H1 (cell line): ENCODE data around the gene SLC2A14. TPM values are rescaled to one million over a fixed set of nuclear protein-coding genes. Genes with fewer than 3 reads are reported as not detected.

Experiments used
- CTCF ChIA-PET: fragments of 300-600 bp; sonication (Branson Sonifier 250); formaldehyde crosslinking; loops from one replicate; lab custom pipeline; 2021; ENCODE audit not compliant: partially characterized antibody; lab: Charles Lee
- POLR2A ChIA-PET: fragments of 300-600 bp; sonication (Branson Sonifier 250); formaldehyde crosslinking; loops from one replicate; lab custom pipeline; 2021; ENCODE audit warnings: inconsistent platforms; ENCODE audit not compliant: partially characterized antibody; lab: Charles Lee
- DNase-seq, 2 experiments: peaks; one replicate each; pipeline versions ENCODE4 v3.0.0 to v3.0.0-alpha.2; 2010 to 2022; ENCODE audit warnings: low spot score in 2 of 2, low read depth in 1 of 2, mixed read lengths in 1 of 2
- FAIRE-seq: peaks from 2 replicates; lab custom pipeline; 2011; peaks lifted over from hg19 to GRCh38; lab: Jason Lieb, UNC
- H2AFZ ChIP-seq: 2 replicates; pipeline ENCODE4 v1.8.1; 2012; ENCODE audit warnings: low read length, inconsistent platforms
- H2AK5ac ChIP-seq: 2 replicates; pipeline ENCODE4 v1.6.1; 2013; ENCODE audit warnings: low read depth, low read length
- H2BK120ac ChIP-seq: replicated peaks from 2 replicates; pipeline ENCODE3; 2013; ENCODE audit warnings: low read depth, low read length, inconsistent platforms
- H2BK12ac ChIP-seq: 2 replicates; pipeline ENCODE4 v1.6.1; 2013; ENCODE audit warnings: low read depth, low read length
- H2BK15ac ChIP-seq: 2 replicates; pipeline ENCODE4 v1.6.1; 2013; ENCODE audit warnings: low read length
- H2BK20ac ChIP-seq: 2 replicates; pipeline ENCODE4 v1.6.1; 2013; ENCODE audit warnings: low read length
- H2BK5ac ChIP-seq: 2 replicates; pipeline ENCODE4 v1.6.1; 2013; ENCODE audit warnings: low read depth, low read length
- H3K14ac ChIP-seq: 2 replicates; pipeline ENCODE4 v1.6.1; 2013; ENCODE audit warnings: inconsistent platforms; ENCODE audit not compliant: insufficient read length
- H3K18ac ChIP-seq: 2 replicates; pipeline ENCODE4 v1.6.1; 2013; ENCODE audit warnings: low read length; ENCODE audit errors: extremely low read depth
- H3K23ac ChIP-seq: 2 replicates; pipeline ENCODE4 v1.6.1; 2013; ENCODE audit warnings: inconsistent platforms; ENCODE audit not compliant: insufficient read length
- H3K23me2 ChIP-seq: 2 replicates; pipeline ENCODE4 v1.6.1; 2013; ENCODE audit warnings: low read depth, low read length
- H3K27ac ChIP-seq: 2 replicates; pipeline ENCODE4 v1.6.1; 2011; ENCODE audit warnings: low read depth, low read length, inconsistent platforms
- H3K27me3 ChIP-seq, 4 experiments: replicated peaks in 1 of 4; 1 replicate in 1 of 4; 2 replicates in 3 of 4; pipeline versions ENCODE4 v1.6.1 to v1.8.1; 2011 to 2013; ENCODE audit warnings: low read length in 3 of 4, mild to moderate bottlenecking in 3 of 4, inconsistent platforms in 2 of 4, mixed read lengths in 2 of 4, moderate library complexity in 1 of 4; ENCODE audit not compliant: control insufficient read depth in 3 of 4, insufficient read depth in 3 of 4; ENCODE audit errors: extremely low read depth in 1 of 4
- H3K36me3 ChIP-seq, 4 experiments: 2 replicates each; pipeline versions ENCODE4 v1.6.1 to v1.8.1; 2011 to 2013; ENCODE audit warnings: mild to moderate bottlenecking in 4 of 4, low read length in 3 of 4, moderate library complexity in 2 of 4, control low read depth in 1 of 4, inconsistent platforms in 1 of 4; ENCODE audit not compliant: insufficient read depth in 4 of 4, control insufficient read depth in 2 of 4
- H3K4ac ChIP-seq: replicated peaks from 2 replicates; pipeline ENCODE3; 2013; ENCODE audit warnings: low read length, low read depth, mixed read lengths, inconsistent platforms; ENCODE audit not compliant: insufficient read length
- H3K4me1 ChIP-seq, 4 experiments: replicated peaks in 1 of 4; 1 replicate in 1 of 4; 2 replicates in 3 of 4; pipeline versions ENCODE4 v1.6.1 to v1.8.1; 2011 to 2013; ENCODE audit warnings: low read length in 3 of 4, inconsistent platforms in 2 of 4, mixed read lengths in 1 of 4; ENCODE audit not compliant: insufficient read depth in 4 of 4, control insufficient read depth in 3 of 4
- H3K4me2 ChIP-seq, 2 experiments: 2 replicates each; pipeline versions ENCODE4 v1.6.1 to v1.8.1; 2011 to 2013; ENCODE audit warnings: low read depth in 2 of 2, low read length in 2 of 2, control low read depth in 1 of 2, inconsistent platforms in 1 of 2, mild to moderate bottlenecking in 1 of 2; ENCODE audit not compliant: insufficient read depth in 1 of 2
- H3K4me3 ChIP-seq, 4 experiments: fragments of 200-600, 300-600 bp in 1 of 4; sonication (generic), shearing (Covaris generic), sonication (Bioruptor Twin) in 1 of 4; 2 replicates each; pipeline versions ENCODE4 v1.5.1 to v1.8.1; 2011 to 2016; ENCODE audit warnings: low read length in 4 of 4, low read depth in 3 of 4, control low read depth in 2 of 4, inconsistent platforms in 2 of 4, mild to moderate bottlenecking in 2 of 4, mixed read lengths in 1 of 4, moderate library complexity in 1 of 4; ENCODE audit not compliant: insufficient read depth in 2 of 4; ENCODE audit errors: extremely low read depth in 1 of 4
- H3K56ac ChIP-seq: replicated peaks from 2 replicates; pipeline ENCODE3; 2013; ENCODE audit warnings: low read depth, mild to moderate bottlenecking, mixed read lengths, low read length, inconsistent platforms; ENCODE audit not compliant: insufficient read length
- H3K79me1 ChIP-seq: 2 replicates; pipeline ENCODE4 v1.6.1; 2013; ENCODE audit warnings: low read depth, low read length, control low read depth
- H3K79me2 ChIP-seq, 2 experiments: 2 replicates each; pipeline versions ENCODE4 v1.6.1 to v1.8.1; 2012 to 2013; ENCODE audit warnings: low read length in 2 of 2, mild to moderate bottlenecking in 2 of 2, inconsistent platforms in 1 of 2; ENCODE audit not compliant: insufficient read depth in 2 of 2, control insufficient read depth in 1 of 2
- H3K9ac ChIP-seq, 4 experiments: replicated peaks in 1 of 4; 1 replicate in 1 of 4; 2 replicates in 3 of 4; pipeline versions ENCODE4 v1.6.1 to v1.8.1; 2011 to 2013; ENCODE audit warnings: low read depth in 3 of 4, low read length in 3 of 4, control low read depth in 2 of 4, mild to moderate bottlenecking in 2 of 4, moderate library complexity in 2 of 4, inconsistent platforms in 1 of 4; ENCODE audit errors: extremely low read depth in 1 of 4
- H3K9me3 ChIP-seq, 2 experiments: 2 replicates each; pipeline versions ENCODE4 v1.6.1 to v1.8.1; 2012 to 2013; ENCODE audit warnings: mild to moderate bottlenecking in 2 of 2, moderate library complexity in 2 of 2, control low read depth in 1 of 2, inconsistent platforms in 1 of 2, low read depth in 1 of 2, low read length in 1 of 2, mixed read lengths in 1 of 2; ENCODE audit not compliant: insufficient read depth in 2 of 2
- H4K20me1 ChIP-seq, 2 experiments: replicated peaks in 1 of 2; 2 replicates each; pipeline versions ENCODE3 to v1.8.1; 2011 to 2013; ENCODE audit warnings: inconsistent platforms in 2 of 2, low read length in 2 of 2, mild to moderate bottlenecking in 1 of 2; ENCODE audit not compliant: insufficient read depth in 2 of 2, control insufficient read depth in 1 of 2
- H4K5ac ChIP-seq: 2 replicates; pipeline ENCODE4 v1.6.1; 2013; ENCODE audit warnings: low read length, low read depth, mixed read lengths, inconsistent platforms; ENCODE audit not compliant: insufficient read length
- H4K8ac ChIP-seq: 2 replicates; pipeline ENCODE4 v1.8.0; 2013; ENCODE audit warnings: mild to moderate bottlenecking, moderate library complexity, low read length, inconsistent platforms; ENCODE audit not compliant: insufficient read depth; ENCODE audit errors: extremely low read depth
- H4K91ac ChIP-seq: replicated peaks from 2 replicates; pipeline ENCODE3; 2013; ENCODE audit warnings: low read length, mixed read lengths, inconsistent platforms; ENCODE audit not compliant: insufficient read length
- GTF2F1 ChIP-seq: IDR thresholded peaks from 2 replicates; pipeline ENCODE4 v1.6.1; 2012; ENCODE audit warnings: low read depth, low read length, improper control_type of control experiment, borderline replicate concordance
- POLR2A ChIP-seq, 2 experiments: IDR thresholded peaks; 1 replicate in 1 of 2; 2 replicates in 1 of 2; pipeline ENCODE4 v1.6.1; 2011; ENCODE audit warnings: low read depth in 2 of 2, low read length in 2 of 2, mild to moderate bottlenecking in 2 of 2; ENCODE audit errors: control extremely low read depth in 1 of 2
- POLR2AphosphoS5 ChIP-seq: IDR thresholded peaks from 2 replicates; pipeline ENCODE4 v1.6.1; 2011; ENCODE audit warnings: low read depth, low read length
- WGBS, 2 experiments: shearing (Covaris generic) in 1 of 2; methylation state at CpG; one replicate each; pipeline versions ENCODE4 v1.1.6 to v1.1.7; 2013 to 2015; ENCODE audit warnings: low lambda C conversion rate in 2 of 2, mixed read lengths in 2 of 2, inconsistent platforms in 1 of 2, low coverage in 1 of 2, missing lambda C conversion rate in 1 of 2; ENCODE audit not compliant: insufficient replicate concordance in 2 of 2, insufficient coverage in 1 of 2, insufficient read length in 1 of 2; ENCODE audit errors: extremely low coverage in 1 of 2, missing lambda C conversion rate in 1 of 2; 5-methylcytosine and 5-hydroxymethylcytosine counted together
- polyA plus RNA-seq, 7 experiments: library from polyadenylated mRNA; depleted of rRNA in 3 of 7; stranded (reverse) in 5 of 7; unstranded in 2 of 7; fragments of >200 nt in 5 of 7; fragments of 200-250 nt in 2 of 7; gene quantifications; 1 replicate in 5 of 7; 2 replicates in 1 of 7; 4 replicates in 1 of 7; pipeline versions ENCODE4 v1.2.1 to v1.2.3, GENCODE V29; 2011 to 2013; ENCODE audit warnings: missing spikeins in 2 of 7, mixed read lengths in 2 of 7
- total RNA-seq: library from RNA; stranded (reverse); fragmentation: NEBNext Ultra II Directional; extraction: Animal tissue kit (Norgen Biotek cat#: 25700); gene quantifications from 2 replicates; pipeline ENCODE4 v1.2.1, GENCODE V29; 2021

Gene SLC2A14
- total and polyA plus RNA-seq, 2 of the 8 experiments (the other 6 are each of a cell fraction or from before 2014, with no cell fraction given), result 11.1 to 19.3 TPM

GRCh38 chr12:7916936-7917335, 44.2 kb upstream of the SLC2A14 start:
- Histone ChIP-seq H3K79me2 (no peaks in the 10 kb centered on the region; a peak in 1 of 4 replicates), H2BK5ac (peak overlapping the region; percentile 95), H3K79me1 (peaks cover 2% of the 10 kb centered on the region; the same call in 1 of the 2 replicates), H3K56ac (no peak overlapping the region), H3K14ac (no peak overlapping the region), H3K4ac (peak overlapping the region; percentile 76), H4K5ac (no peak overlapping the region), H4K8ac (no peak overlapping the region), H3K27me3 (no peaks in the 10 kb centered on the region), H2BK15ac (peak overlapping the region; percentile 88; the same call in 1 of the 2 replicates), H3K4me2 (peak overlapping the region in 1 of 2 experiments; percentile 20; a peak in 1 of 4 replicates), H4K91ac (peak overlapping the region; percentile 31), H4K20me1 (peaks cover 0 to 1% of the 10 kb centered on the region in 2 experiments), H3K18ac (peak overlapping the region; percentile 44), H2AFZ (no peak overlapping the region), H2BK120ac (no peak overlapping the region), H2BK12ac (peak overlapping the region; percentile 97; the same call in 1 of the 2 replicates), H2BK20ac (peak overlapping the region; percentile 98), H3K27ac (peak overlapping the region; percentile 14; the same call in 1 of the 2 replicates), H3K9me3 (no peaks in the 10 kb centered on the region), H3K4me3 (no peak overlapping the region), H2AK5ac (peak overlapping the region; percentile 97), H3K9ac (no peak overlapping the region), H3K23me2 (no peaks in the 10 kb centered on the region), H3K4me1 (peaks cover 0 to 12% (median 3%) of the 10 kb centered on the region in 4 experiments; a peak in 5 of 7 replicates), H3K23ac (no peak overlapping the region), H3K36me3 (peaks cover 3 to 34% (median 15%) of the 10 kb centered on the region in 4 experiments)
- DNase-seq (no peak), FAIRE-seq (no peak)
- WGBS, 2 experiments, result 93% methylated on average over 1 of the region's 1 CpG; no CpG with 5 or more reads in 1 of the 2 experiments
- TF ChIP-seq GTF2F1 (no peak), POLR2AphosphoS5 (0 out of 2 replicates have a peak, but pooled peaks have one; percentile 26), POLR2A (IDR thresholded peaks at IDR 0.05; ENCODE audit: control extremely low read depth in 1 of 2, low read depth in 2 of 2, low read length in 2 of 2) (no peak)
- ChIA-PET CTCF (interaction anchor here (0.6 to 6.3 kb wide), 10 partner anchors 9 to 274 kb away, joined by 3 to 30 read pairs (median 4); no protein-coding TSS in a partner anchor), POLR2A (interaction anchor here (1.1 to 11.9 kb wide), 9 partner anchors 9 to 115 kb away, joined by 4 to 189 read pairs (median 5); partner anchors contain the start of genes FOXJ2 and SLC2A3)
